ENCODE results near the gene GATAD2A. TPM values are rescaled to one million over a fixed set of nuclear protein-coding genes. Genes with fewer than 3 reads are reported as not detected.

The GATAD2A gene
- total RNA-seq, 1 donor from 2014 or later = 135 TPM

DNA sequence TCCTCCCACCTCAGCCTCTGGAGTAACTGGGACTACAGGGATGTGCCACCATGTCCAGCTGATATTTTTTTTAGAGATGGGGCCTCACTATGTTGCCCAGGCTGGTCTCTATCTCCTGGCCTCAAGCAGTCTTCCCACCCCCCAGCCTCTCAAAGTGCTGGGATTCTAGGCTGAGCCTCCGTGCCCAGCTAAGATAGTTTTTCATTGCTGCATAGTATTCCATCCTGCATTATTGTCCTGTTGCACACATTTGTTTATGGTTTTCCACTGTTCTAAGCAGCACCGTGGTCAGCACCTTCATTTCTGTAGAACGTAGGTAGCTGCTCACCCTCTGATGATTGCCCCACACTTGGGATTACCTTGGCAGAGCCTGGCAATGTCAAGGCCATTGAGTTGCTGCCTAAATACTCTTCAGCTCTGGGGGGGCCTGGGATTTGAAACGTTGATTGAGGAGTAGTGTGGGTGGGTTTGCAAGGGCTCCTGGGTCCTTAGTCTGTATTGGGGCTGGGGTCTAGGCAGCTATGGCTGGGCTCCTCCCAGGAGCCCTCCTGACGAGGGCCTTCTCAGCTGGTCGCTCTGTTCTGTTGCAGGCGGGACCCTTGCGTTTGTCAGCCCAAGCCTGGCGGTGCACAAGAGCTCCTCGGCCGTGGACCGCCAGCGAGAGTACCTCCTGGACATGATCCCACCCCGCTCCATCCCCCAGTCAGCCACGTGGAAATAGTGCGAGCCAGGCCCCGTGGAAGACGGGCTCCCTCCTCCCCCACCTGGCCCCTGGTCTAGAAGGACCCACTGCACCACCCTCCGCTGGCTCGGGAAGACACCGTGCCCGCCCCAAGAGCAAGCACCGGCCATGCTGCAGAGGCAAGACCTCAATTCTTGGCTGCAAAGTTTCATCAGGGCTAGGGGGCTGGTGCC, 99.5 kb downstream of the GATAD2A start:
- intact Hi-C loops (cut with micrococcal nuclease) = no loop called here

- intact Hi-C loops (cut with micrococcal nuclease) = no loop called here
These were observed 100.3 kb downstream of the GATAD2A start for GRCh38 chr19:19505669-19506326.

DNA sequence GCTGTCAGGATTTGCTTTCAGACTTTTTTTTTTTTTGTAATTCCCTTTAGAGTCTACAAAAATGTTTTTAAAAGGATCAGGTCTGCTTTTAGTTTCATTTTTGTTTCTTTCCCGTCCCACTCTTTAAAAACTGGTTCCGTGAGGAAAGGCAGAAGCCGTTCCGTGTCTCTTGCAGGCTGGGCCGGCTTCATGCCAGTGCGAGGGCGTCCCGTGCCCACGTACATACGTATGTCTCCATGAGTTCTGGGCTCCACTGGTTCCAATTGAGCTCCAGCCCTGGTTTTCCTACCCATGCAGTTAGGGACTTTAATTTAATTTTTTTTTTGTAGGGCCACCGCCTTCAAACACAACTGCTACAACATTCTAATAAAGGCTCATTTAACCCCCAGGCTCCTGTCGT, 101.1 kb downstream of the GATAD2A start:
- intact Hi-C loops (cut with micrococcal nuclease) = no loop called here

GRCh38 chr19:19507354-19507753, 101.9 kb downstream of the GATAD2A start:
- intact Hi-C loops (cut with micrococcal nuclease) = no loop called here

GRCh38 chr19:19508217-19508616, 102.7 kb downstream of the GATAD2A start:
- intact Hi-C loops (cut with micrococcal nuclease) = no loop called here

GRCh38 chr19:19510432-19510831, 105.0 kb downstream of the GATAD2A start:
- intact Hi-C loops (cut with micrococcal nuclease) = no loop called here

DNA sequence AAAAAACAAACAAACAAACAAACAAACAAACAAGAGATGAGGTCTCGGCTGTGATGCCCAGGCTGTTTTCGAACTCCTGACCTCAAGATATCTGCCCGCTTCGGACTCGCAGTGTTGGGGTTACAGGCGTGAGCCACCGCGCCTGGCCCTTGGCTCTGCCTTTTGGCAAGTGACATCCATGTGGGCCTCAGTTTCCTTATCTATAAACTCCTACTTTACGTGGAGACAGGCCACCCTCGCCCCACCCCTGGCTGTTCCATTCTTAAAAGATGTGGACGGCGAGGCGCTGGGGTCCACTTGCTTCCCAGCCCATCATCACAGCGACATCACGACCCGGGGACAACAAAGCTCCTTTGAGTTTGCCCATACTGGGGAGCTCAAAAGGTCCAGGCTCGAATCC, 108.2 kb downstream of the GATAD2A start:
- intact Hi-C loops (cut with micrococcal nuclease) = no loop called here

- intact Hi-C loops (cut with micrococcal nuclease) = no loop called here
These were observed 108.8 kb downstream of the GATAD2A start for GRCh38 chr19:19514215-19514657.

DNA sequence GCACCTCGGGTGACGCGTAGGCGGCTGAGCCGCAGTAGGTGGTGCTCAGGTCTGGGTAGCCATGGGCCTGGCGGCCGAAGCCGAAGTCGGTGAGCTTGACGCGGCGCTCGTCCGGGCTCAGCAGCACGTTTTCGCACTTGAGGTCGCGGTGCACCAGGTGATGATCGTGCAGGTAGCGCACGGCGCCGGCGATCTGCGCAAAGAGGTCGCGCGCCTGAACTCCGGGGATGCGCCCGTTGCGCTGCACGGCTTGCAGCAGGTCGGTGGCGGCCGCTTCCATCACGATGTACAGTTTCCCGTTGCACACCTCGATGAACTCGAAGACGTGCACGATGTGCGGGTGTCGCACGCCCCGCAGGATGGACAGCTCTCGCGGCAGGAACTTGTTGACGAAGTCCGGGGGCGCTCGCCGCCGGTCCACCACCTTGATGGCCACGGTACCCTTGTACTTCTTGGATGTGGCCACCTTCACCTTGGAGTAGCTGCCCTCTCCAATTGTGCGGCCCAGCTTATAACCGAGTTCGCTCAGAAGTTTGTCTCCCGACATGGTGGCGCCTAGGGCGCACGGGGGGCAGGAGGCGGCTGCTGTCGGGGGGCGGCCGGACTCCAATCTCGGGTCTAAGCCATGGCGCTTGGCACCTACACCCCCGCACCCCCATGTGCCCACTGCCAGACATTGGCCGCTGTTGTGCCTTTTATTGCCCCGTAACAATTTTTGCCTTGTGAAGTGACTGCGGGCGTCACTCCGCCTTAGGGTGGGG, 109.6 kb downstream of the GATAD2A start, which contains the start of gene TSSK6:
TSS of gene TSSK6 (minus strand) at position 668 of the 761 bp plus-strand sequence. CDS start at position 547, 121 bp downstream.
- intact Hi-C loops (cut with micrococcal nuclease) = loop anchor here (5.0 kb wide), 1 partner anchor 442 kb away; no protein-coding TSS in a partner anchor

DNA sequence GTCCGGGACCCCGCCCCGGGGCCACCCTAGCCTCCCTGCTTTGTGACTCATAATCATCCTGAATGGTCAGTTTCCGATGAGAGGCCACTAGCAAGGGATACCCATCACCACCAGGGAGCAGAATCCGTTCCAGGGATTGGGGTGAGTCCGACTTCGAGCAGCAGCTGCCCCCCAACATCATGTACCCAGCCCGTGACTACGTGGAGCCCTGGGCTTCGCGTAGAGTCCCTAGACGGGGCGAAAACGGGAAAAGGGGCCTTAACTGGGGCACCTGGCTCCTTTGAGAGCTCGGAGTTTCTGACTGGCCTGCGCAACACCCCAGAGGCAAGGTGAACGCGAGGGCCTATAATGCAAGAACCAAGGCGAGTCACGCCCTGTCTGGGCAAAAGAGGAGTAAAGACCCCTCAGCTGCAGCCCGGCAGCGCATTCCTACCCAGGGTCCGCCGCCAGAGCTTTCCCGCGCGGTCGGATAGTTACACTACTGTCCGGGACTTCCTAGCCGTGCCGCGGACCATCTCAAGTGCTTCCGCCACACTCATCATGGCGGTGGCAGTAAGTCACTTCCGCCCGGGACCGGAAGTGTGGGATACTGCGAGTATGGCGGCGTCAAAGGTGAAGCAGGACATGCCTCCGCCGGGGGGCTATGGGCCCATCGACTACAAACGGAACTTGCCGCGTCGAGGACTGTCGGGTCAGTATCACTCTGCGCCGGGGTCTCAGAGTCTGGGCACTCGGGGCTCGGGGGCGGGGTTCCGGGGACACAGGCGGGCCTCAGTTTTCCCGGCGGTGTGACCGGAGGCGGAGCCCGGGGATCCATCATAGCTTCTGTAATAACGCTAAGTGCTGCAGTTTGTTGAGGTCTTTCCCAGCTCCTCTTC, 110.4 kb downstream of the GATAD2A start, which contains the start of gene NDUFA13:
TSS of gene NDUFA13 (plus strand) at position 584 of the 878 bp plus-strand sequence. CDS start at position 598, 14 bp downstream.
- intact Hi-C loops (cut with micrococcal nuclease) = loop anchor here (1.0 to 5.0 kb wide), 6 partner anchors 27 to 441 kb away; partner anchors contain the start of genes BORCS8, GMIP, MAU2 and RFXANK

- intact Hi-C loops (cut with micrococcal nuclease) = loop anchor here (5.0 kb wide), 1 partner anchor 440 kb away; no protein-coding TSS in a partner anchor
These were observed 111.8 kb downstream of the GATAD2A start for GRCh38 chr19:19517235-19517619.

DNA sequence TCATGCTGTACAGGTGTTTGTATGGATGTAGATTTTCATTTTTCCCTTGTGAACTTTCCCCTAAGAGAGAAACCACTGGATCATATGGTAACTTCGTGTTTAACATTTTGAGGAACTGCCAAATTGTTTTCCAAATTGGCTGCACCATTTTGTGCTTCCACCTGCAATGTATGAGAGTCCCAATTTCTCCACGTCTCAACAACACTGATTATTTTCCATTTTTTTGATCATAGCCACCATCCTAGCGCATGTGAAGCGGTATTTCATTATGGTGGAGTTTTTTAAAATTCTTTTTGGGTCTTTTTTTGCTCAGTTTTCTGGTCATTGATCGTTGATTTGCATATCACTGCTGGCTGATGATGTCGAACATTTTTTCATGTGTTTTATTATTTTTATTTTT, 115.5 kb downstream of the GATAD2A start:
- intact Hi-C loops (cut with micrococcal nuclease) = no loop called here

DNA sequence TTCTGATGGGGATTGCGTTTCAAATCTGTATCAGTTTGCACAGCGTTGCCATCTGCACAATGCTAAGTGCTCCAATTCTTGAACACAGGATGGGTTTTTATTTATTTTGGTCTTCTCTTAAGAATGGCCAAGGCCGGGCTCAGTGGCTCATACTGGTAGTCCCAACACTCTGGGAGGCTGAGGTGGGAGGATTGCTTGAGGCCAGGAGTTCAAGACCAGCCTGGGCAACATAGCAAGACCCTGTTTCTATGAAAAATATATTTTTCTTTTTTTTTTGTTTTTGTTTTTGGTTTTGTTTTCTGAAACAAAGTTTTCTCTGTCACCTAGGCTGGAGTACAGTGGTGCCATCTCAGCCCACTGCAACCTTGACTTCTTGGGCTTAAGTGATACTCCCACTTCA, 117.7 kb downstream of the GATAD2A start:
- intact Hi-C loops (cut with micrococcal nuclease) = no loop called here

- intact Hi-C loops (cut with micrococcal nuclease) = no loop called here
These were observed 118.6 kb downstream of the GATAD2A start for GRCh38 chr19:19524053-19524452.

GRCh38 chr19:19525611-19526380, 120.3 kb downstream of the GATAD2A start:
- intact Hi-C loops (cut with micrococcal nuclease) = no loop called here

GRCh38 chr19:19526581-19527370, 121.3 kb downstream of the GATAD2A start:
- intact Hi-C loops (cut with micrococcal nuclease) = no loop called here

DNA sequence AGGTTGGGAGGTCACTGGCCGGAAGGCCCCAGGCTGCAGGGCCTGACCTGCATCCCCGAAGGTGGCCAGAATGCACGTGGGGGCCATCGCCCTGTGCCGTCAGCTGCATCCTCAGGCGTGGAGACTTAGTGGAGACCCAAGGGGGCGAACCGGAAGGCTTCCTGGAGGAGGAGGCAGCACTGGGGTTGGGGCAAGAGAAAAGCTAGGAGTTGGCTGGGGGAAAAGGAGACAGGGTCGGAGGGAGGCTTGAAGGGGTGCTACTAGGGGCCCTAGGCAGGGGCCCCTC, 121.8 kb downstream of the GATAD2A start:
- intact Hi-C loops (cut with micrococcal nuclease) = no loop called here

DNA sequence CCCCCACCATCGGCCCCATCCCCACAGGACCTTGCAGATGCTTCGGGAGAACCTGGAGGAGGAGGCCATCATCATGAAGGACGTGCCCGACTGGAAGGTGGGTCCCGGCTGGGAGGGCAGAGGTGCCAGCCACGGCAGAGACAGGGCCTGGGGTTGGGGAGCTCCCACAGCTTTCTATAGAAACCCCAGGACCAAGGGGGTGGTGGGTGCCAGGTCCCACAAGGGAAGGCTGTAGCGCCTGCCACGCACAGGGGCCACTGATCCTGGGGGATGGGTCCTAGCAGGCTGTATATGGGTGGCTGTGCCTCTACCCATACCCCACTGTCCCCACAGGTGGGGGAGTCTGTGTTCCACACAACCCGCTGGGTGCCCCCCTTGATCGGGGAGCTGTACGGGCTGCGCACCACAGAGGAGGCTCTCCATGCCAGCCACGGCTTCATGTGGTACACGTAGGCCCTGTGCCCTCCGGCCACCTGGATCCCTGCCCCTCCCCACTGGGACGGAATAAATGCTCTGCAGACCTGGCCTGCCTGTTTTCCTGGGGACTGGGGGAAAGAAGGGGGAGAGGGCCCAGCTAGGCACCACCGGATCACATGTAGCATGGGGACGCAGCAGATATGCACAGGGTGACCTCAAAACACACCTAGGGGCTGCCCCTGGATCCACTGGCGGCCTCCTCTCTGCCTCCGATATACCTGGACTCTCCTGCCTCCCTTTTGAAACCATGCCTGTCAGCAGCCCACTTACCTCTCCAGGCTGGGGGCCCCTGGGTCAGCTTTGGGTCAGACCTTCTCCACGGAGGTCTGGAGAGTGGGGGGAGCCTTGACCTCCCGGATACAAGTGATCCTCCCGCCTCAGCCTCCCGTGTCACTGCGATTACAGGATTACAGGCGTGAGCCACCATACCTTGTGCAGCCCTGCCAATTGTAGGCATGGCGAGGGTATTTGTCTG, 122.5 kb downstream of the GATAD2A start:
- intact Hi-C loops (cut with micrococcal nuclease) = no loop called here
